NCI-H2107 treated with DMSO at 0.1 percent for 48 hours (cell line): Measurements from ENCODE around the gene PTPRN2.
"Not testable (repeated sequence)": the region's sequence is repeated elsewhere in the genome, so short reads cannot be mapped to it uniquely, and the experiment has no call there.

Experiments
- DNase-seq: peaks from one replicate; lab custom pipeline; 2025; ENCODE audit not compliant: unreplicated experiment; lab: John Stamatoyannopoulos, UW

The PTPRN2 gene

DNA sequence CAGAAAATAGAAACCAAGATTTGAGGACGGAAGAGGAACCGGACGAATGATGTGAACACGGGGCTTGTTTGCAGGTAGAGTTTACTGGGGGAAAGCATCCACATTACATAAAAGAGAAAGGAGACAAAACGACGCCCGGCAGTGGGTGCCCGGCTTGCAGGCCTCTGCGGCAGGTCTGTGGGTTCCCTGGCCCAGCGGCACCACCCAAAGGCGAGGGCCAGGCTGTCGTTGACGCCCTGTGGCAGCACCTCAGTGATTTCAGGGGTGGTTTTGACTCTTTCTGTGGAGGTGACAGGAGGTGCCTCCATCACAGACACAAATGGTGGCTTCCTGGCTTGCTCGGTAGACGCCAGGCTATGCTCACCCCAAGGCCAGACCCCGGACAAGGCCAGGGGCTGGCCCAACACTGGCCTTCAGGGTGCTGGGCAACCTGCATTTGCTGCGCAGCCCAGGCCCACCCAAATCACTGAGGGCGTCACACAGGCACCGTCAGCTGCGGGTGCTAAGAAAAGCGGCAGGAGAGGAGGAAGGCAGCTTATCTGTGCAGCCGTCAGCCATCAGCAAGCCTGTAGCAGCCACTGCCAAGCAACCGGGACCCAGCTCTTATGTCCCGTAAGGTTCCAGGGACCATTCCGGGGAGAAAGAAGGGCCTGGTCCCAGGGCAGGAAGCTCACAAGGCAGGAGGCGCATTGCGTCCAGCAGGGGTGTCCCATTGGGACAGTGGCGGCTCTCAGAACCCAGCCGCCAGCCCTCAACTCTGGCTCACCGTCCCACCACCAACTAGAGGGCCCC is 230.3 kb downstream of the PTPRN2 start:
- DNase-seq = no peak

- no peak for DNase-seq
These were observed 231.2 kb downstream of the PTPRN2 start for GRCh38 chr7:158356454-158356853.

DNA sequence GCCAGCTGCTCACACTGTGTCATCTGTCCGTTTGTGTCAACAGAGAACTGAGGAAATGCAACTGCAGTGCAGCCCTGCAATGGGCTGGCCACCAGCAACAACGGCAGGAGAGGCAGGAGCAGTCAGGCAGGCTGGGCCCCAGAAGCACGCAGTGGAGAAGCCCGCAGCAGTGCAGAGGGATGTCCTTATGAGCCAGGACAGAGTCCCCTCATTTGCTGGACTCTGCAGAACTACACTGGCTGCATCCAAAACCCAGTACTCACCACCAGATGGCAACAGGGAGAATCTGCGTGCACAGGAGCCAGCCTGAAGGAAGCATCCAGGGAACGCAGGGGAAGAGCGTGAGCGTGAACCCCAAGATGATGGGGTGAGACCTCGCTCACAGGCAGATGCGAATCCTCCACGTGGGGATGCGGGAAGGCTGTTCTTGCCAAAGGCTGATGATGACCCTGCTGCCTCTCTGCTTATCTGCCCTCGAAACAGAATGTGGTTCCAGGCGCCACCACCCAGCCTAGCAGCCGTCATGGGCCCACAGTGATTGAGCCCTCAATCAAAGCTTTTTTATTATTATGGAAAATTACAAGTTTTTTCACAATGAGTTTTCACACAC is 232.1 kb downstream of the PTPRN2 start:
- no peak for DNase-seq

DNA sequence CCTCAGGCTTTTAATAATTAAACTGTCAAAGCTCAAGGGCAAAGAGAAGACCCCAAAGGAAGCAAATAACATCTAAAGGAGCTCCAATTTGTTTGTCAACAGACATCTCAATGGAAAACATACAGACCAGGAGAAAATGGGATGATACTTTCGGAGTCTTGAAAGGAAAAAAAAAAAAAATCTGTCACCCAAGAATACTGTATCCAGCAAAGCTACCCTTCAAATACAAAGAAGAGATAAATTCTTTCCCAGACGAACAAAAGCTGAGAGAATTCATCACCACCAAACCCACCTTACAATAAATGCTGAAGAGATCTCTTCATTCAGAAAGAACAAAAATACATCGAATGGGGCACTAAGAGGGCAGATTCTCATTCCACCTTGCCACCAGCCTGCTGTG is 232.8 kb downstream of the PTPRN2 start:
- no peak for DNase-seq

GRCh38 chr7:158353606-158354570 is 233.7 kb downstream of the PTPRN2 start:
- no peak for DNase-seq

DNA sequence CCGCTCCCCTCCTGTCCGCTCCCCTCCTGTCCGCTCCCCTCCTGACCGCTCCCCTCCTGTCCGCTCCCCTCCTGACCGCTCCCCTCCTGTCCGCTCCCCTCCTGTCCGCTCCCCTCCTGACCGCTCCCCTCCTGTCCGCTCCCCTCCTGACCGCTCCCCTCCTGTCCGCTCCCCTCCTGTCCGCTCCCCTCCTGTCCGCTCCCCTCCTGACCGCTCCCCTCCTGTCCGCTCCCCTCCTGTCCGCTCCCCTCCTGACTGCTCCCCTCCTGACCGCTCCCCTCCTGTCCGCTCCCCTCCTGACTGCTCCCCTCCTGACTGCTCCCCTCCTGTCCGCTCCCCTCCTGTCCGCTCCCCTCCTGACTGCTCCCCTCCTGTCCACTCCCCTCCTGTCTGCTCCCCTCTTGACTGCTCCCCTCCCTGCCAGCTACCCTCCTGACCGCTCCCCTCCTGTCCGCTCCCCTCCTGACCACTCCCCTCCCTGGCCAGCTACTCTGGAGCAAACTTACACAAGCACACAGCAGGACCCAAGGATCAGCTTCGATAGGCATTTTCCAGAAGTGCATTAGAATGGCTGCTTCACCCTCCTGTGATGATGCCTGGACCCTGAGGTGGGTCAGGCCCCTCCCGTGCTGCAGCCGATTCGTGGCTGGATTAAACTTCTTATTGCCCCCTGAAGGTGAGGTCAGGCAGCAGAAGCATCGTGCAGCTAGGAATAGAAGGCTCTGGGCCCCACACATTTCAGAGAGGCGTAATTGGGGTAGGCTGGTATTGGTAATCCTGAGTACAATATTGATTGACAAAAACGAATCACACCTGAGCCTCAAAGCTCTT is 235.5 kb downstream of the PTPRN2 start:
- not testable (repeated sequence) for DNase-seq

GRCh38 chr7:158351481-158351880 is 236.1 kb downstream of the PTPRN2 start:
- no peak for DNase-seq

DNA sequence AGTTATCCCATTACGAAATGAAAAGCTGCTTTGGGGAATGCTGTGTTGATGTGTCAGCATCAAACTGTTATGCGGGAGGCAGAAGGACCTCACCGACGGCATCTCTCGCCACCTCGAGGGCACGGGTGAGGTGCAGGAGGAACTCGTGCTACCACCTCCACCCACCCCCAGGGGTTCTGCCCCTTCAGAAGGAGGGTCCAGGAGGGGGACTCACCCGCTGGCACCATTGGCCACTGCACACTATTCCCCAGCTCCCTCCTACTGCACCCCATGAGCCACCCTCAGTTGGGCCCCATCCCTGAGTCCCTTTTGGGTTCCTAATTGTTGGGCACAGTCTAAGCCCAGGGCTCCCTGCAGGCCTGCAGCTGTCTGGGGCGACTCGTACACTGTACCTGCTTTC is 236.6 kb downstream of the PTPRN2 start:
- DNase-seq = no peak

DNA sequence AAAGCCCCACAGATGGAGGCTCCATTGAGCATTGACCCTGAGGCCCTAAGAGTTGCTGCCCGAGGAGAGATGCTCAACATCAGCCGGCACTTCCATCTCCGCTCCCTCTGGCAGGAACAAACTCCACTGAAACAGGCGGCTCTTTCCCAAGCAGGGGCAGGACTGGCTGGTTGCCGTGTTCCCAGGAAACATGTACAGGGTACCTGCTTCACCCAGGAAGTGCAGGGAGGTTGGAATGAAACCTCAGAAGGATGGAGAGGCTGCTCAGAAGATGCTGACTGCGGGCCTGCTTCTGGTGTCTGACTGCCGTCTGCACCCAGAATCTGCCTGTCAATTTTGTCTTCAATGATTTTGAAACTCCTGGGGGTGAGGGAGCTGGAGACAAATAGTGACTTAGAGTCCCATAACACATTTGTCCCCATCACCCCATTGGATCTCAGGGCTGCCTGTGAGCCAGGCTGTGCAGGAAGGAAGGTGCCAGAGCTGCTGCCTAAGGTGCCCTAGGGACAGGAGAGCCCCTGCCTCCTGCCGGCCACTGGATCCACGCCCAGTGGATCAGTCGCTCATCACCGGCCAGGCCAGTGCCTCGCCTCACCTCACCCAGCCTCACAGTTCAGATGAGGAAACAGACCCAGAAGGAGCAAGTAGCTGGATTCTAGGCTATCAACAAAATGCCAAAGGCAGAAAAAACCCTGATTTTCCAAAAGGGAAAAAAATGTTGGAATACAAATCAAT is 237.3 kb downstream of the PTPRN2 start:
- no peak for DNase-seq

GRCh38 chr7:158348446-158348845 is 239.2 kb downstream of the PTPRN2 start:
- DNase-seq = no peak

DNA sequence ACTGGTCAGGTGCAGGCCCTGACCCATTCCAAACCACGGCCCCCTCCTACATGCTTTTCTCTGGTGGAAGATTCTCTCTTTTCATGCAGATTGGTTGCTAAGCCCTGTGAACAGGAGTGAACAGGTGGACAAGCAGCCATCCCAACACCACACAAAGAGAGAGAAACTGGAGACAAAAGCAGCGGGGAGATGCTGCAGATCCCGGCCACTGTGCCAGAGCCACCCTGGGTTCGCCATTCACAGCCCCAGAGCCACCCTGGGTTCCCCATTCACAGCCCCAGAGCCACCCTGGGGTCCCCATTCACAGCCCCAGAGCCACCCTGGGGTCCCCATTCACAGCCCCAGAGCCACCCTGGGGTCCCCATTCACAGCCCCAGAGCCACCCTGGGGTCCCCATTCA is 239.6 kb downstream of the PTPRN2 start:
- DNase-seq = not testable (repeated sequence)

DNA sequence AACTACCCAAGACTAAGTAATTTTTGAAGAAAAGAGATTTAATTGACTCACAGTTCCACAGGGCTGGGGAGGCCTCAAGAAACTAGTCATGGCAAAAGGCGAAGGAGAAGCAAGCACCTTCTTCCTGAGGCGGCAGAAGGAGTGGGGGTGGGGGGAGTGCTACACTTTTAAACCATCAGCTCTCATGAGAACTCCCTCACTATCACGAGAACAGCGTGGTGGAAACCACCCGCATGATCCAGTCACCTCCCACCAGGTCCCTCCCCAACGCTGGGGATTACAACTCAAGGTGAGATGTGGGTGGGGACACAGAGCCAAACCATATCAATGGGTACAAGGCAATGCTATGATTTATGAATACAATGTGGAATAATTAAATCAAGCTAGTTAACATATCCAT is 241.9 kb downstream of the PTPRN2 start:
- DNase-seq = no peak

- DNase-seq = no peak
These were observed 242.8 kb downstream of the PTPRN2 start for GRCh38 chr7:158344706-158345300.

DNA sequence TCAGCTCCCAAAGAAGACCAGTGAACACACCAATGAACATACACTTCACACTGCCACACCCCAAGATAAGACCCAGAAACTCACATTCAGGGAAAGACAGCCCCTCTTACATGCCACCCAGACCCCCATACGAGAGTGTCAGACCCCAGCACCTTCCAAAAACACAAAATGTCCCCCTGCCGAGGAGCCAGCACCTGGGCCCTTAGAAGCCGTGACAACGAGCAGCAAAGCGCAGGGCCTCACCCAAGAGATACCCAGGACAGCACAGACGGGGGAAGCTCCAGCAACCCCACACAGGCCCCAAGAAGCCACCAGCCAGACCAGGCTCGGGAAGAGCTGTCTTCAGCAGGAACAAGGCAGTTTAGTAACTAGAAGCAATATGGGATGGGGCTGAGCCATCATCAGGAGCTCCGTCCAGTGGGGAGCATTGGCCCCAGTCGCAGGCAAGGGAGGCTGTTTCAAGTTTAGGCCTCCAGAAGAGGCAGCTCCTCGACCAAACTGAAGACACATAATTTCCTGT is 243.6 kb downstream of the PTPRN2 start:
- no peak for DNase-seq

GRCh38 chr7:158343526-158343925 is 244.1 kb downstream of the PTPRN2 start:
- no peak for DNase-seq

DNA sequence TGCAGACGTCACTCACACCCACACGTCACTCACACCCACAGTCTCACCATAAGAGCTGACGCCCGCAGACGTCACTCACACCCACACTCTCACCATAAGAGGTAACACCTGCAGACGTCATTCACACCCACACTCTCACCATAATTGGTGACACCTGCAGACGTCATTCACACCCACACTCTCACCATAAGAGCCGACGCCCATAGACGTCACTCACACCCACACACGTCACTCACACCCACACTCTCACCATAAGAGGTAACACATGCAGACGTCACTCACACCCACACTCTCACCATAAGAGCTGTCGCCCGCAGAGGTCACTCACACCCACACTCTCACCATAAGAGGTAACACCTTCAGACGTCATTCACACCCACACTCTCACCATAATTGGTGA is 246.5 kb downstream of the PTPRN2 start:
- not testable (repeated sequence) for DNase-seq

DNA sequence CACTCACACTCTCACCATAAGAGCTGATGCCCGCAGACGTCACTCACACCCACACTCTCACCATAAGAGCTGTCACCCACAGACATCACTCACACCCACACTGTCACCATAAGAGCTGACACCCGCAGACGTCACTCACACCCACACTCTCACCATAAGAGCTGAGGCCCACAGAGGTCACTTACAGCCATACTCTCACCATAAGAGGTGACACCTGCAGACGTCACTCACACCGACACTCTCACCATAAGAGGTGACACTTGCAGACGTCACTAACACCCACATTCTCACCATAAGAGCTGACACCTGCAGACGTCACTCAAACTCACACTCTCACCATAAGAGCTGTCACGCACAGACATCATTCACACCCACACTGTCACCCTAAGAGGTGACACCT is 250.7 kb downstream of the PTPRN2 start:
- not testable (repeated sequence) for DNase-seq

GRCh38 chr7:158332516-158332915 is 255.1 kb downstream of the PTPRN2 start:
- not testable (repeated sequence) for DNase-seq

DNA sequence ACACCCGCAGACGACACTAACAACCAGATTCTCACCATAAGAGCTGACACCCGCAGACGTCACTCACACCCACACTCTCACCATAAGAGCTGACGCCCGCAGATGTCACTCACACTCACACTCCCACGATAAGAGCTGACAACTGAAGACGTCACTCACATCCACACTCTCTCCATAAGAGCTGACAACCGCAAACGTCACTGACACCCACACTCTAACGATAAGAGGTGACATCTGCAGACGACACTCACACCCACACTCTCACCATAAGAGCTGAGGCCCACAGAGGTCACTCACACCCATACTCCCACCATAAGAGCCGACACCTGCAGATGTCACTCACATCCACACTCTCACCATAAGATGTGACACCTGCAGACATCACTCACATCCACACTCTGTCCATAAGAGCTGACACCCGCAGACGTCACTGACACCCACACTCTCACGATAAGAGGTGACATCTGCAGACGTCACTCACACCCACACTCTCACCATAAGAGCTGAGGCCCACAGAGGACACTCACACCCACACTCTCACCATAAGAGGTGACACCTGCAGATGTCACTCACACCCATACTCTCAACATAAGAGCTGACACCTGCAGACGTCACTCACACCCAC is 255.7 kb downstream of the PTPRN2 start:
- not testable (repeated sequence) for DNase-seq
